ENCODE data around the gene BRPF1. TPM values are rescaled to one million over a fixed set of nuclear protein-coding genes. Genes with fewer than 3 reads are reported as not detected.

BRPF1 gene
- total RNA-seq, 1 donor from 2014 or later = 40.6 TPM

- Mint-ChIP-seq H3K27me3 (ENCODE audit: unreplicated experiment) (peaks cover 3% of the 10 kb centered on the region), H3K9me3 (ENCODE audit: unreplicated experiment) (no peaks in the 10 kb centered on the region), H3K4me1 (ENCODE audit: unreplicated experiment) (no peaks in the 10 kb centered on the region), H3K4me3 (ENCODE audit: unreplicated experiment) (no peak overlapping the region), H3K27ac (ENCODE audit: unreplicated experiment) (no peak overlapping the region), H3K36me3 (ENCODE audit: low read depth, unreplicated experiment) (peaks cover 42% of the 10 kb centered on the region)
- TF ChIP-seq CTCF (IDR thresholded peaks at IDR 0.05; ENCODE audit: unreplicated experiment) = no peak
- DNase-seq (ENCODE audit: low spot score) = no peak
Measured at GRCh38 chr3:9696480-9697220, 34.9 kb upstream of the BRPF1 start.

GRCh38 chr3:9697892-9698291, 33.6 kb upstream of the BRPF1 start:
- peaks cover 39% of the 10 kb centered on the region for H3K36me3 Mint-ChIP-seq (ENCODE audit: low read depth, unreplicated experiment)
- no peaks in the 10 kb centered on the region for H3K9me3 Mint-ChIP-seq (ENCODE audit: unreplicated experiment)
- H3K4me3 Mint-ChIP-seq (ENCODE audit: unreplicated experiment) = no peak overlapping the region
- TF ChIP-seq CTCF (IDR thresholded peaks at IDR 0.05; ENCODE audit: unreplicated experiment) = no peak
- H3K27ac Mint-ChIP-seq (ENCODE audit: unreplicated experiment) = no peak overlapping the region
- H3K4me1 Mint-ChIP-seq (ENCODE audit: unreplicated experiment) = peaks cover under 1% of the 10 kb centered on the region
- H3K27me3 Mint-ChIP-seq (ENCODE audit: unreplicated experiment) = peaks cover 8% of the 10 kb centered on the region
- DNase-seq (ENCODE audit: low spot score) = no peak

GRCh38 chr3:9698293-9698692, 33.2 kb upstream of the BRPF1 start:
- DNase-seq (ENCODE audit: low spot score) = no peak
- no peak for TF ChIP-seq CTCF (IDR thresholded peaks at IDR 0.05; ENCODE audit: unreplicated experiment)
- H3K4me3 Mint-ChIP-seq (ENCODE audit: unreplicated experiment) = no peak overlapping the region
- peaks cover 10% of the 10 kb centered on the region for H3K27me3 Mint-ChIP-seq (ENCODE audit: unreplicated experiment)
- no peak overlapping the region for H3K27ac Mint-ChIP-seq (ENCODE audit: unreplicated experiment)
- H3K4me1 Mint-ChIP-seq (ENCODE audit: unreplicated experiment) = peaks cover 3% of the 10 kb centered on the region
- H3K36me3 Mint-ChIP-seq (ENCODE audit: low read depth, unreplicated experiment) = peaks cover 37% of the 10 kb centered on the region
- no peaks in the 10 kb centered on the region for H3K9me3 Mint-ChIP-seq (ENCODE audit: unreplicated experiment)

GRCh38 chr3:9700536-9700935, 31.0 kb upstream of the BRPF1 start:
- Mint-ChIP-seq H3K27me3 (ENCODE audit: unreplicated experiment) (peaks cover 10% of the 10 kb centered on the region), H3K27ac (ENCODE audit: unreplicated experiment) (no peak overlapping the region), H3K36me3 (ENCODE audit: low read depth, unreplicated experiment) (peaks cover 26% of the 10 kb centered on the region), H3K4me1 (ENCODE audit: unreplicated experiment) (peaks cover 3% of the 10 kb centered on the region), H3K4me3 (ENCODE audit: unreplicated experiment) (no peak overlapping the region), H3K9me3 (ENCODE audit: unreplicated experiment) (no peaks in the 10 kb centered on the region)
- TF ChIP-seq CTCF (IDR thresholded peaks at IDR 0.05; ENCODE audit: unreplicated experiment) = no peak
- DNase-seq (ENCODE audit: low spot score) = no peak

GRCh38 chr3:9701006-9701405, 30.5 kb upstream of the BRPF1 start:
- H3K27ac Mint-ChIP-seq (ENCODE audit: unreplicated experiment) = no peak overlapping the region
- no peak for TF ChIP-seq CTCF (IDR thresholded peaks at IDR 0.05; ENCODE audit: unreplicated experiment)
- peaks cover 3% of the 10 kb centered on the region for H3K4me1 Mint-ChIP-seq (ENCODE audit: unreplicated experiment)
- H3K27me3 Mint-ChIP-seq (ENCODE audit: unreplicated experiment) = peaks cover 10% of the 10 kb centered on the region
- no peak for DNase-seq (ENCODE audit: low spot score)
- no peak overlapping the region for H3K4me3 Mint-ChIP-seq (ENCODE audit: unreplicated experiment)
- H3K36me3 Mint-ChIP-seq (ENCODE audit: low read depth, unreplicated experiment) = peaks cover 26% of the 10 kb centered on the region
- H3K9me3 Mint-ChIP-seq (ENCODE audit: unreplicated experiment) = no peaks in the 10 kb centered on the region
